Measurements from ENCODE around the gene USF2.

DNA sequence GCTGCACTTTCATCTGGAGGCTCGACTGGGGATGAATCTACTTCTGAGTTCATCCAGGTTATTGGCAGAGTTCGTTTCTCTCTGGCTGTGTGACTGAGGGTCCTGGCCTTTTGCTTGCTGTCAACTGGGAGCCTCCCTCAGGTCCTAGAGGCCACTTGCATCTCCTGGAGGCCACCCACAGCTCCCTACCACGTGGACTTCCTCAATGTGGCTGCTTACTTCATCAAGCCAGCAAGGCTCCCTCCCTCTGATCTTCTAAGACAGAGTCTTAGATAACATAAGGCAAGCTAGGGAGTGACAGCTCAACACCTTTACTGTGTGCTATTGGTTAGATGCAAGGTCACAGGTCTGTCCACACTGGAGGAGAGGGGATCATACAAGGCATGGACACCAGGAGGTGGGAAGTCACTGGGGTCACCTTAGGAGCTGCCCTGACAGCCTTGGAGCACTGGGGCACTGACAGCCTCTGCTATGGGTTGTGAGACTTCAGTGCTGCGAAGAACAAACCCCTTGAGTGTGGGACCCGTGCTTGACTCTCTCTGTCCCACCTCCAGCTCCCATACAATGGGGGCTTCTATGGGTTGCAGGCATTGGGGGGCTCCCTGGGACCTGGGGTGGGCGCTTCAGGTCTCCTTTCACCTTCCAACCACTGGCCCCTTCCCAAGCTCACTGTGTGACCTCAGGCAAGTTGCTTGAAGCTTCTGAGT is 45.5 kb upstream of the USF2 start:
- TF ChIP-seq, protein P1, sequence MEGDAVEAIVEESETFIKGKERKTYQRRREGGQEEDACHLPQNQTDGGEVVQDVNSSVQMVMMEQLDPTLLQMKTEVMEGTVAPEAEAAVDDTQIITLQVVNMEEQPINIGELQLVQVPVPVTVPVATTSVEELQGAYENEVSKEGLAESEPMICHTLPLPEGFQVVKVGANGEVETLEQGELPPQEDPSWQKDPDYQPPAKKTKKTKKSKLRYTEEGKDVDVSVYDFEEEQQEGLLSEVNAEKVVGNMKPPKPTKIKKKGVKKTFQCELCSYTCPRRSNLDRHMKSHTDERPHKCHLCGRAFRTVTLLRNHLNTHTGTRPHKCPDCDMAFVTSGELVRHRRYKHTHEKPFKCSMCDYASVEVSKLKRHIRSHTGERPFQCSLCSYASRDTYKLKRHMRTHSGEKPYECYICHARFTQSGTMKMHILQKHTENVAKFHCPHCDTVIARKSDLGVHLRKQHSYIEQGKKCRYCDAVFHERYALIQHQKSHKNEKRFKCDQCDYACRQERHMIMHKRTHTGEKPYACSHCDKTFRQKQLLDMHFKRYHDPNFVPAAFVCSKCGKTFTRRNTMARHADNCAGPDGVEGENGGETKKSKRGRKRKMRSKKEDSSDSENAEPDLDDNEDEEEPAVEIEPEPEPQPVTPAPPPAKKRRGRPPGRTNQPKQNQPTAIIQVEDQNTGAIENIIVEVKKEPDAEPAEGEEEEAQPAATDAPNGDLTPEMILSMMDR (IDR thresholded peaks at IDR 0.05 in 4 of 5, conservative IDR thresholded peaks at IDR 0.05 in 1 of 5) = no peak
- TF ChIP-seq POLR2A (IDR thresholded peaks at IDR 0.05) = no peak

Measured in gastrocnemius medialis (tissue), 4 donors.